ENCODE measurements around the gene CD2BP2. TPM values are rescaled to one million over a fixed set of nuclear protein-coding genes. Genes with fewer than 3 reads are reported as not detected.
A peak's percentile ranks its signal among the peaks of the same experiment; 100 is the strongest.

The CD2BP2 gene
- polyA plus RNA-seq, 1 donor from 2014 or later, result 42.7 TPM

DNA sequence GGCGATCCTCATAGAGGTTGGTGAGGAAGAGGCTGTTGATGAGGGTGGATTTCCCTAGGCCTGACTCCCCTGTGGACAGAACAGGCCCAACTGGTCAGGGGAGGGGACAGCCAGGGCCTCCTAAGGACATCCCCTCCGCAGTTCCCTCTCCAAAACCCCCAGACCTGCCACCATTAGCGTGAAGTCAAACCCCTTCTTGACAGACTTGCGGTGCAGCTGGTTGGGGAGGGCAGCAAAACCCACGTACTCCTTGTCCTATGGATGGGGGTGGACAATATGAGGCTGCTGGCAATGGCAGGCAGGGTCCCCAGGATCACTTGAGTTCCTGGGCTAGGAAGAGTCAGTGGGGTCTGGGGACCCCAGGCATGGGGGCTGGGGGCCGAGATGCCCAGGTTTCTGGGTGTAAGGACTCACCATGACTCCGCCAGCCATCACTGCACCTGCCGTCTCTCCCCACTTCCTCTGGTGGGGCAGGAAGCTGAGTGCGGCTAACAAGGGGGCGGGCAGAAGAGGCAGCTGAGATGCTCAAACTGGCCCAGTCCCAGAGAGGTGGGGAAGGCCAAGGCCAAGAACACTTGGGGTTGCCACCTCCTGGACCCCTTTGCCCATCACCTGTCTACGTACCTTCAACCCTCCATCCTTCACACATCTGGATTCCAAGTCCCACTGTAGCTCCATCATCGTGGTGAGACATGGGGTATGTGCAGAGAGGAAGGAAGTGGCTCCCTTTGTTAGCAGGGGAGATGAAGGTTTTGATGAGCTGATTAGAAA, 27.2 kb upstream of the CD2BP2 start, which contains the start of gene SEPTIN1:
SEPTIN1 (minus strand) TSS at position 451 of the 771 bp plus-strand sequence; CDS start at position 432, 19 bp downstream.
- H3K4me1 Mint-ChIP-seq, result peaks cover 23 to 31% (median 24%) of the 10 kb centered on the region in 3 donors
- H3K27ac Mint-ChIP-seq, result peak within 1 kb of the TSS; percentile 90 to 97 (median 95)
- no peaks in the 10 kb centered on the region for H3K9me3 Mint-ChIP-seq
- H3K36me3 Mint-ChIP-seq, result peaks cover 3% of the 10 kb centered on the region
- H3K27me3 Mint-ChIP-seq, result no peaks in the 10 kb centered on the region
- peak within 1 kb of the TSS; percentile 87 to 96 (median 95) for H3K4me3 Mint-ChIP-seq

DNA sequence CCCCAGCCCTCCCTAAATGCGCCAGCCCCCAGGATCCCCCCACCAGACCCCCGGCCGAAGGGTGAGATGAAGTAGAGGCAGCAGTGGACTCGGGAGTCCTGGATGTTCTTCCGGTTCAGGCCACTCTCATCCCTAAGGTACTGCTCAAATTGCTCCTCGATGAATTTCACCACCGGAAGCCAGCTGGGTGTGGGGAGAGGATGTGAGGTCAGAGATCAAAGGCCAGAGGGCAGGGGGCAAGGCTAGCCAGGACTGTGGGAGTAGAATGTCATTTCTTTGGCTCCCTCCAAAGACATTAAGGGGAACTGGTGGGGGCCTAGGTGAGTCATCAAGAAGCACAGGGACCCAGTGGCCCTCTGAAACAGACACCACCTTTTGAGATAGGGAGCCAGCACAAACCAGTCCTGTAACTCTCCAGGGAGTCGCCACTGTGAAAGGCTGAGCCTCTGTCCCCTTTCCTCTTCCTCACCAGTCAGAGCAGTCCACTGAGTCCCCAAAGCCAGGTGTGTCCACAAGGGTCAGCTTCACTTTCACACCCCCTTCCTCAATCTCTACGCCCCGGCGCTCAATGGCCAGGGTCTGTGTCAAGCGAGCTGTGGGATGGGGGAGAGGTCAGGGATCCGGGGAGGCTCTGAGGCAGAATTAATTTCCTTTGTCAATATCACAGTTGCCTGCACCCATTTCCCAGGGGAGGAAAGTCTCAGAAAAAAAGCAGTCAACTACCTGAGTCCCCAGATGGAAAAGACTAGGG, 26.4 kb upstream of the CD2BP2 start:
- Mint-ChIP-seq H3K27me3 (no peaks in the 10 kb centered on the region), H3K9me3 (no peaks in the 10 kb centered on the region), H3K4me1 (peaks cover 23 to 33% (median 26%) of the 10 kb centered on the region in 3 donors), H3K36me3 (peaks cover 3% of the 10 kb centered on the region), H3K27ac (peak overlapping the region; percentile 90 to 97 (median 95)), H3K4me3 (peak overlapping the region; percentile 87 to 96 (median 95))

DNA sequence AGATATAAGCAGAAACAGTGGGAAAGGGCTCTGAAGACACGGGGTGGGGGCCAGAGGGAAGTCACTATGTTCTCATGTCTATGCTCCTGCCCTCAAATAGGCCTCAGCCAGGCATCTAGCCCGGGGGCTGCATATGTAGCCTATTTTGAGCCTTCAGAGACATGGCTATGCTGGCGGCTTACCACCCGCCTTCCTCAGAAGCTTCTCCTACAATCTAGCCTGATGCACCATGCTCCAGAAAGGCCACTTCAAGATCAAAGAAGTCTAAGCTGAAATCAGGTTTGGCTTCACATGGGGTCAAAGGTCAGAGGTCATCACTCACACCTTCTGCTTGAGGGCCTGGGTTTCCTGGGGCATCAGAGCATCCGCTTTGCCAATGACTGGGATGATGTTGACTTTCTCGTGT, 25.7 kb upstream of the CD2BP2 start:
- peak overlapping the region; percentile 12 to 96 (median 74) for H3K4me3 Mint-ChIP-seq
- no peaks in the 10 kb centered on the region for H3K9me3 Mint-ChIP-seq
- peaks cover 23 to 33% (median 26%) of the 10 kb centered on the region in 3 donors for H3K4me1 Mint-ChIP-seq
- H3K27ac Mint-ChIP-seq, result peak overlapping the region; percentile 31 to 95 (median 90)
- H3K36me3 Mint-ChIP-seq, result peaks cover 3% of the 10 kb centered on the region
- no peaks in the 10 kb centered on the region for H3K27me3 Mint-ChIP-seq

GRCh38 chr16:30380072-30380802, 25.1 kb upstream of the CD2BP2 start:
- H3K27me3 Mint-ChIP-seq, result no peaks in the 10 kb centered on the region
- peak overlapping the region; percentile 74 to 100 (median 90) for H3K27ac Mint-ChIP-seq
- peak overlapping the region; percentile 48 to 99 (median 90) for H3K4me3 Mint-ChIP-seq
- H3K9me3 Mint-ChIP-seq, result no peaks in the 10 kb centered on the region
- H3K36me3 Mint-ChIP-seq, result peaks cover 3% of the 10 kb centered on the region
- peaks cover 23 to 33% (median 26%) of the 10 kb centered on the region in 3 donors for H3K4me1 Mint-ChIP-seq

GRCh38 chr16:30379158-30379783, 24.2 kb upstream of the CD2BP2 start:
- peaks cover 23 to 33% (median 26%) of the 10 kb centered on the region in 3 donors for H3K4me1 Mint-ChIP-seq
- no peaks in the 10 kb centered on the region for H3K27me3 Mint-ChIP-seq
- H3K36me3 Mint-ChIP-seq, result peaks cover 3% of the 10 kb centered on the region

DNA sequence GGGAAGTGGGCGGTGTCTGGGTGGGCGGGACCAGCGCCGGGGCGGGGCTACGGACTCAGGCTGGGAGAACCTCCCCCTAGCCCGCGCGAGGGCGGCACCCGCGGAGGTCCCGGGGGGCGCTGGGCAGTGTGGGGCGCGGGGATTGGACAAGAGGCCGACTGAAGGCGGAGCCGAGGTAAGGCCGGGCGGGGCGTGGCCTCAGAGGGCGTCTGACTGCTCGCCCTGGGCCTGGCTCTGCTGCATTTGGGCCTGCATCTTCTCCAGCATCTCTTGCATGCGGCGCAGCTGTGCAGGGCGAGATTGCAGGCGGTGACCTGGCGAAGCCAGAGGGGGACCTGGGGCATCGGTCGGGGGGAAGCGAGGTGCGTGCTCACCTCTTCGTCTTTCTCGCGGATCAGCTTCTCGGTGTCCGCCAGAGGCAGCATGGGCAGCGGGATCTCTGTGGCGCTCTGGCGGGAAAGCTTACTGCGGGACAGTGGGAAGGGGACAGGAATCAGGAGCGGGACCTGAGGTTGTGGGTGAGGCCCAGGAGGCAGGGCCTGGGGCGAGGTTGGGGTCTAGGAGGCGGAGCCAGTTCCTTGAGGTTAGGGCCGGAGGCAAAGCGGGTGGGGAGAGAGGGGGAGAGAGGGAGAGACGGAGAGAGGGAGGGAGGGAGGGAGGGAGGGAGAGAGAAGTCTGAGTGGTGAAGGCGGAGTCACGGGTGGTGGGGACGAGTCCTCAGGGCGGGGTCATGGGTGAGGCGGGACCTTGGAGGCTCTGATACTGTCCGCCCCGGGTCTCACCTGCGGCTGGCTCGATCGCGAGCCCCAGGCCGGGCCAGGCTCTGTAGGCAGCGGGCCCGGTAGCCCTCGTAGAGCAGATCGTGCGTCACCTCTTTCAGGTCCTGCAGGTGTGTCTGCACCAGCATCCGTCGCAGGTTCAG, 23.4 kb upstream of the CD2BP2 start:
- H3K36me3 Mint-ChIP-seq, result peaks cover 3% of the 10 kb centered on the region
- H3K27ac Mint-ChIP-seq, result peak overlapping the region; percentile 99 to 100 (median 100)
- no peaks in the 10 kb centered on the region for H3K27me3 Mint-ChIP-seq
- H3K4me1 Mint-ChIP-seq, result peaks cover 23 to 30% (median 26%) of the 10 kb centered on the region in 3 donors
- H3K9me3 Mint-ChIP-seq, result no peaks in the 10 kb centered on the region
- H3K4me3 Mint-ChIP-seq, result peak overlapping the region; percentile 96 to 99 (median 97)

More at GRCh38 chr16:30379158-30379783, 24.2 kb upstream of the CD2BP2 start:
- no peaks in the 10 kb centered on the region for H3K9me3 Mint-ChIP-seq
- peak overlapping the region; percentile 96 to 99 (median 97) for H3K4me3 Mint-ChIP-seq
- H3K27ac Mint-ChIP-seq, result peak overlapping the region; percentile 99 to 100 (median 100)

- Mint-ChIP-seq H3K9me3 (no peaks in the 10 kb centered on the region), H3K36me3 (peaks cover 3% of the 10 kb centered on the region), H3K27me3 (no peaks in the 10 kb centered on the region), H3K27ac (peak overlapping the region; percentile 99 to 100 (median 100)), H3K4me1 (peaks cover 23 to 30% (median 26%) of the 10 kb centered on the region in 3 donors), H3K4me3 (peak overlapping the region; percentile 96 to 99 (median 97))
Measured at GRCh38 chr16:30377812-30378235, 22.7 kb upstream of the CD2BP2 start.

DNA sequence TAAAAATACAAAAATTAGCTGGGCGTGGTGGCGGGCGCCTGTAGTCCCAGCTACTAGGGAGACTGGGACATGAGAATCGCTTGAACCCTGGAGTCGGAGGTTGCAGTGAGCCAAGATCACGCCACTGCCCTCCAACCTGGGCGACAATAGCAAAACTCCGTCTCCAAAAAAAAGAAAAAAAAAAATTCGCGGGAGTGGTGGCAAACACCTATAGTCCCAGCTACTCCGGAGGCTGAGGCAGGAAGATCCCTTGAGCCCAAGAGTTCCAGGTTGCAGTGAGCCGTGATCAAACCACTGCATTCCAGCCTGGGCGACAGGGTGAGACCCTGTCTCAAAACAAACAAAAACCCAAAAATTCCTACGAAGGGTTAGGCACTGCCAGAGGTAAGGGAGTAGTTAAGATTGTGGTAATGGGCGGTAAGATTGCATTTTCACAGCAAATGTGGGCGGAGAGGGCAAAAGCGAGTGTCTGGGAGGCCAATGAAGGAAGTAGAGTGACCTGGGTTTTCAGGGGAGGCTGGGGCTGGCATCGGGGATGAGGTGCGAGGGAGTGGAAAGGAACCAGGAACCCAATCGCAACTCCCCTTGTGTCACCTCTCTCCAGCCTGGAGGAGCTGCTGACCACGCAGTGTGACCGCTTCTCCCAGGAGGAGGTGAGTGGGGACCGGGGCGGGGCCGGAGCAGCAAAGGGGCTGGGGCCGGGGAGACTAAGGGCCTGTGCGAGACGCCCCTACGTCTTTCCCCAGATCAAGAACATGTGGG, 22.1 kb upstream of the CD2BP2 start:
- peak overlapping the region; percentile 96 to 99 (median 97) for H3K4me3 Mint-ChIP-seq
- H3K9me3 Mint-ChIP-seq, result no peaks in the 10 kb centered on the region
- H3K36me3 Mint-ChIP-seq, result peaks cover 3% of the 10 kb centered on the region
- H3K27ac Mint-ChIP-seq, result peak overlapping the region; percentile 99 to 100 (median 100)
- H3K4me1 Mint-ChIP-seq, result peaks cover 17 to 26% (median 23%) of the 10 kb centered on the region in 3 donors
- no peaks in the 10 kb centered on the region for H3K27me3 Mint-ChIP-seq

GRCh38 chr16:30376461-30376902, 21.4 kb upstream of the CD2BP2 start:
- Mint-ChIP-seq H3K4me1 (peaks cover 16 to 27% (median 26%) of the 10 kb centered on the region in 3 donors), H3K9me3 (no peaks in the 10 kb centered on the region), H3K27ac (peak overlapping the region in 1 of 3 donors; percentile 99), H3K27me3 (no peaks in the 10 kb centered on the region), H3K36me3 (peaks cover 3% of the 10 kb centered on the region), H3K4me3 (peak overlapping the region in 1 of 4 donors; percentile 96)

DNA sequence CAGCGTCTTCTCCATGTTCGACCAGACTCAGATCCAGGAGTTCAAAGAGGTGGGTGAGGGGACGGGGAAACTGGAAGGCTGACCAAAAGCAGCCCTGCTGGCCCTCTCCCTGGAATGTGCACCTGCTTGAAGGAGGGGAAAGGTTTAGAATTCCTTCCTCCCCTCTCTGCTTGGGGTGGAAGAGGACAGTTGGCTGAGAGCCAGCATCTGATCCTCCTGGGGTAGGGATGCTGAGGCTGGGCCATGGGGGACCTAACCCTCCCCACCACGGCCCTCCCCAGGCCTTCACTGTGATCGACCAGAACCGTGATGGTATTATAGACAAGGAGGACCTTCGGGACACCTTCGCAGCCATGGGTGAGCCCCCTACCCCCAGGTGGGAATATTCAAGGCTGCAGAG, 20.8 kb upstream of the CD2BP2 start:
- Mint-ChIP-seq H3K9me3 (no peaks in the 10 kb centered on the region), H3K36me3 (peaks cover 3% of the 10 kb centered on the region), H3K27me3 (no peaks in the 10 kb centered on the region), H3K27ac (peak overlapping the region in 2 of 3 donors; percentile 7 to 23), H3K4me3 (no peak overlapping the region), H3K4me1 (peaks cover 17 to 29% (median 28%) of the 10 kb centered on the region in 3 donors)

GRCh38 chr16:30374538-30374937, 19.4 kb upstream of the CD2BP2 start, which contains the start of gene MYL11:
TSS of gene MYL11 (plus strand) at chr16:30374802. CDS start at chr16:30374858, 56 bp downstream.
- peak within 1 kb of the TSS in 1 of 3 donors; percentile 23 for H3K27ac Mint-ChIP-seq
- H3K36me3 Mint-ChIP-seq, result no peaks in the 10 kb centered on the region
- no peaks in the 10 kb centered on the region for H3K9me3 Mint-ChIP-seq
- H3K4me1 Mint-ChIP-seq, result peaks cover 12 to 21% (median 21%) of the 10 kb centered on the region in 3 donors
- H3K4me3 Mint-ChIP-seq, result peak within 1 kb of the TSS in 1 of 4 donors; percentile 37
- no peaks in the 10 kb centered on the region for H3K27me3 Mint-ChIP-seq

GRCh38 chr16:30372725-30373124, 17.6 kb upstream of the CD2BP2 start:
- H3K4me1 Mint-ChIP-seq, result peaks cover 11 to 30% (median 27%) of the 10 kb centered on the region in 3 donors
- H3K27me3 Mint-ChIP-seq, result no peaks in the 10 kb centered on the region
- peak overlapping the region in 3 of 4 donors; percentile 6 to 60 (median 52) for H3K4me3 Mint-ChIP-seq
- H3K36me3 Mint-ChIP-seq, result no peaks in the 10 kb centered on the region
- peak overlapping the region in 1 of 3 donors; percentile 28 for H3K27ac Mint-ChIP-seq
- H3K9me3 Mint-ChIP-seq, result no peaks in the 10 kb centered on the region
